ENCODE results near the gene LMLN. TPM values are rescaled to one million over a fixed set of nuclear protein-coding genes. Genes with fewer than 3 reads are reported as not detected.

The LMLN gene
- total and polyA plus RNA-seq, 12 donors: 2.0 to 15.2 (median 10.6) TPM

GRCh38 chr3:198088421-198088955 is 128.5 kb downstream of the LMLN start:
- intact Hi-C loops (cut with DNase I): no loop called here
- ATAC-seq: no peak
- H3K27me3 ChIP-seq: peaks cover 0 to 98% (median 86%) of the 10 kb centered on the region in 7 donors
- no peak overlapping the region for H3K4me3 ChIP-seq
- TF ChIP-seq, protein P1, sequence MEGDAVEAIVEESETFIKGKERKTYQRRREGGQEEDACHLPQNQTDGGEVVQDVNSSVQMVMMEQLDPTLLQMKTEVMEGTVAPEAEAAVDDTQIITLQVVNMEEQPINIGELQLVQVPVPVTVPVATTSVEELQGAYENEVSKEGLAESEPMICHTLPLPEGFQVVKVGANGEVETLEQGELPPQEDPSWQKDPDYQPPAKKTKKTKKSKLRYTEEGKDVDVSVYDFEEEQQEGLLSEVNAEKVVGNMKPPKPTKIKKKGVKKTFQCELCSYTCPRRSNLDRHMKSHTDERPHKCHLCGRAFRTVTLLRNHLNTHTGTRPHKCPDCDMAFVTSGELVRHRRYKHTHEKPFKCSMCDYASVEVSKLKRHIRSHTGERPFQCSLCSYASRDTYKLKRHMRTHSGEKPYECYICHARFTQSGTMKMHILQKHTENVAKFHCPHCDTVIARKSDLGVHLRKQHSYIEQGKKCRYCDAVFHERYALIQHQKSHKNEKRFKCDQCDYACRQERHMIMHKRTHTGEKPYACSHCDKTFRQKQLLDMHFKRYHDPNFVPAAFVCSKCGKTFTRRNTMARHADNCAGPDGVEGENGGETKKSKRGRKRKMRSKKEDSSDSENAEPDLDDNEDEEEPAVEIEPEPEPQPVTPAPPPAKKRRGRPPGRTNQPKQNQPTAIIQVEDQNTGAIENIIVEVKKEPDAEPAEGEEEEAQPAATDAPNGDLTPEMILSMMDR (IDR thresholded peaks at IDR 0.05): no peak
- no peaks in the 10 kb centered on the region for H3K9me3 ChIP-seq
- H3K4me1 ChIP-seq: no peaks in the 10 kb centered on the region
- H3K36me3 ChIP-seq: no peaks in the 10 kb centered on the region
- H3K27ac ChIP-seq: no peak overlapping the region
- 82 to 83% methylated on average over 3 of the region's 3 CpGs for WGBS, 2 donors
- no peak for DNase-seq

DNA sequence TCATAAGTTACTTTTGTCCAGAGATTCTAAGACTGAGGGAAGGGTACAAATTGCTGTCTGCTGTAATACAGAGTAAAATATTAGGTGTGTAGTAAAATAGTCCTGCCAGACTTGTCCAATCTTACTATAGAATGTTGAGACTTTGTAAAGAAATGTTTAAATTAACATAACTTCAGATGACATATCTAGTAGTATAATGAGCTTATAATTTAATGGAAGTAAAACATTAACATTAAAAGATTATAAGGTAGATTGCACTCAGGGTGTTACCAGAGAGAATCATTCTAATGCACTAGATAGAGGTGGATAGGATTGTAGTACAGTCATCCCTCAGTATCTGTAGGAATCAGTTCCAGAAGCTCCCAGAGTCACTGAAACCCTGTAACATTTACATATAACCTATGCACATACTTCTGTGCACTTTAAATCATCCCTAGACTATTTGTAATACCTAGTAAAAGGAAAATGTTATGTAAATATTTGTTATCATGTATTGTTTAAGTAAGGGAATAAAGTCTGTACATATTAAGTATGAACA is 130.8 kb downstream of the LMLN start:
- Histone ChIP-seq H3K4me1 (no peaks in the 10 kb centered on the region), H3K36me3 (no peaks in the 10 kb centered on the region), H3K9me3 (no peaks in the 10 kb centered on the region), H3K27ac (no peak overlapping the region), H3K4me3 (no peak overlapping the region), H3K27me3 (peaks cover 0 to 97% (median 85%) of the 10 kb centered on the region in 7 donors)
- no peak for ATAC-seq
- intact Hi-C loops (cut with DNase I): no loop called here
- no peak for DNase-seq
- TF ChIP-seq, protein P1 (IDR thresholded peaks at IDR 0.05): no peak

DNA sequence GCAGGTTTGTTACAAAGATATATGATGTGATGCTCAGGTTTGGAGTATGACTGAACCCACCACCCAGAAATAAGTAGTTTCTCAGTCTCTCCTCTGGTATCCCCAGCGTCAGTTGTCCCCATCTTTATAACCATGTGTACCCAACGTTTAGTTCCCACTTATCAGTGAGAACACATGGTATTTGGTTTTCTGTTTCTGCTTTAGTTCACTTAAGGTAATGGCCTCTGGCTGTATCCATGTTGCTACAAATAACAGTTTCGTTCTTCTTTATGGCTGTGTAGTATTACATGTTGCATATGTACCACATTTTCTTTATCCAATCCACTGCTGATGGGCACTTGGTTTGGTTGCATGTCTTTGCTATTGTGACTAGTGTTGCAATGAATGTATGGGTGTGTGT is 132.3 kb downstream of the LMLN start:
- intact Hi-C loops (cut with DNase I): no loop called here
- no peaks in the 10 kb centered on the region for H3K4me1 ChIP-seq
- H3K27me3 ChIP-seq: peaks cover 0 to 88% (median 74%) of the 10 kb centered on the region in 7 donors
- no peaks in the 10 kb centered on the region for H3K36me3 ChIP-seq
- no peak overlapping the region for H3K4me3 ChIP-seq
- ATAC-seq: no peak
- TF ChIP-seq, protein P1 (IDR thresholded peaks at IDR 0.05): no peak
- DNase-seq: no peak
- WGBS, 2 donors: 46 to 65% methylated on average over 3 of the region's 3 CpGs
- no peak overlapping the region for H3K27ac ChIP-seq
- H3K9me3 ChIP-seq: no peaks in the 10 kb centered on the region

DNA sequence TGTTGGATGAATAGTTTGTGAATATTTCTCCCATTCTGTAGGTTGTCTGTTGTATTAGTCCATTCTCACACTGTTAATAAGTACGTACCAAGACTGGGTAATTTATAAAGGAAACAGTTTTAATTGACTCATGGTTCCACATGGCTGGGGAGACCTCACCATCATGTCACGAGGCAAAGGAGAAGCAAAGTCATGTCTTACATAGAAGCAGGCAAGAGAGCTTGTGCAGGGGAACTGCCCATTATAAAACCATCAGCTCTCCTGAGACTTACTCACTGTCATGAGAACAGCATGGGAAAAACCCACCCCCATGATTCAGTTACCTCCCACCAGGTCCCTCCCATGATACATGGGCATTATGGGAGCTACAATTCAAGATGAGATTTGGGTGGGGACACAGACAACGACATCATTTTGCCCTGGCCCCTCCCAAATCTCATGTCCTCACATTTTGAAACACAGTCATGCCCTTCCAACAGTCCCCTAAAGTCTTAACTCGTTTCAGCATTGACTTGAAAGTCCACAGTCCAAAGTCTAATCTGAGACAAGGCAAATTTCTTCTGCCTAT is 133.2 kb downstream of the LMLN start:
- TF ChIP-seq, protein P1 (IDR thresholded peaks at IDR 0.05): no peak
- Histone ChIP-seq H3K36me3 (no peaks in the 10 kb centered on the region), H3K4me1 (no peaks in the 10 kb centered on the region), H3K4me3 (no peak overlapping the region), H3K9me3 (peaks cover 0 to 4% (median 0%) of the 10 kb centered on the region in 11 donors), H3K27ac (no peak overlapping the region), H3K27me3 (peaks cover 0 to 80% (median 66%) of the 10 kb centered on the region in 7 donors)
- DNase-seq (no peak), ATAC-seq (no peak)
- WGBS, 2 donors: 48 to 75% methylated on average over 4 of the region's 4 CpGs
- intact Hi-C loops (cut with DNase I): no loop called here

Other genes starting within 250 kb of the LMLN start
- gene RUBCN, start 223.3 kb upstream of the LMLN start, total RNA-seq: 10 to 100 TPM; 23.6 to 51.4 (median 35.7) TPM
- gene RUBCN, start 223.3 kb upstream of the LMLN start, polyA plus RNA-seq: 10 to 100 TPM in 1 of 2 donors, 1 to 10 TPM in 1; 9.7 to 16.5 TPM
- gene FYTTD1, start 210.3 kb upstream of the LMLN start, total RNA-seq: 100 to 1,000 TPM in 1 of 10 donors, 10 to 100 TPM in 9; 63.5 to 111 (median 82.4) TPM
- gene FYTTD1, start 210.3 kb upstream of the LMLN start, polyA plus RNA-seq: 10 to 100 TPM; 16.5 to 17.9 TPM
- gene LRCH3, start 169.0 kb upstream of the LMLN start, total RNA-seq: 10 to 100 TPM; 21.5 to 33.2 (median 28.0) TPM
- 10 to 100 TPM in 1 of 2 donors, 1 to 10 TPM in 1; 7.1 to 12.1 TPM for gene LRCH3, start 169.0 kb upstream of the LMLN start, polyA plus RNA-seq
- 100 to 1,000 TPM; 674 to 856 (median 795) TPM for gene RPL35A, start 10.0 kb upstream of the LMLN start, total RNA-seq
- gene RPL35A, start 10.0 kb upstream of the LMLN start, polyA plus RNA-seq: 1,000 to 10,000 TPM; 1,199 to 1,493 TPM